ENCODE data around the gene SCAPER. TPM values are rescaled to one million over a fixed set of nuclear protein-coding genes. Genes with fewer than 3 reads are reported as not detected.
"Not testable (repeated sequence)": the region's sequence is repeated elsewhere in the genome, so short reads cannot be mapped to it uniquely, and the experiment has no call there.

The SCAPER gene
- total RNA-seq, 1 donor: 30.5 TPM

- no peaks in the 10 kb centered on the region for H3K9me3 ChIP-seq (ENCODE audit: low read depth, low read length)
- no peaks in the 10 kb centered on the region for H3K27me3 ChIP-seq (ENCODE audit: insufficient read depth, low read length)
- no peaks in the 10 kb centered on the region for H3K4me1 ChIP-seq (ENCODE audit: insufficient read depth, low read length)
- H3K4me3 ChIP-seq (ENCODE audit: low read length): no peak overlapping the region
These were observed 109.9 kb downstream of the SCAPER start for GRCh38 chr15:76795217-76795616.

GRCh38 chr15:76793162-76793561, 112.0 kb downstream of the SCAPER start:
- no peaks in the 10 kb centered on the region for H3K4me1 ChIP-seq (ENCODE audit: insufficient read depth, low read length)
- no peaks in the 10 kb centered on the region for H3K27me3 ChIP-seq (ENCODE audit: insufficient read depth, low read length)
- no peak overlapping the region for H3K4me3 ChIP-seq (ENCODE audit: low read length)
- H3K9me3 ChIP-seq (ENCODE audit: low read depth, low read length): no peaks in the 10 kb centered on the region

- Histone ChIP-seq H3K9me3 (ENCODE audit: low read depth, low read length) (no peaks in the 10 kb centered on the region), H3K4me1 (ENCODE audit: insufficient read depth, low read length) (no peaks in the 10 kb centered on the region), H3K4me3 (ENCODE audit: low read length) (no peak overlapping the region), H3K27me3 (ENCODE audit: insufficient read depth, low read length) (no peaks in the 10 kb centered on the region)
These were observed 113.6 kb downstream of the SCAPER start for GRCh38 chr15:76791511-76791910.

- Histone ChIP-seq H3K9me3 (ENCODE audit: low read depth, low read length) (no peaks in the 10 kb centered on the region), H3K27me3 (ENCODE audit: insufficient read depth, low read length) (no peaks in the 10 kb centered on the region), H3K4me1 (ENCODE audit: insufficient read depth, low read length) (no peaks in the 10 kb centered on the region), H3K4me3 (ENCODE audit: low read length) (no peak overlapping the region)
These were observed 117.9 kb downstream of the SCAPER start for GRCh38 chr15:76787273-76787672.

GRCh38 chr15:76776969-76777368, 128.2 kb downstream of the SCAPER start:
- Histone ChIP-seq H3K4me1 (ENCODE audit: insufficient read depth, low read length) (no peaks in the 10 kb centered on the region), H3K9me3 (ENCODE audit: low read depth, low read length) (no peaks in the 10 kb centered on the region), H3K27me3 (ENCODE audit: insufficient read depth, low read length) (no peaks in the 10 kb centered on the region), H3K4me3 (ENCODE audit: low read length) (no peak overlapping the region)

GRCh38 chr15:76776480-76776879, 128.7 kb downstream of the SCAPER start:
- Histone ChIP-seq H3K27me3 (ENCODE audit: insufficient read depth, low read length) (no peaks in the 10 kb centered on the region), H3K9me3 (ENCODE audit: low read depth, low read length) (no peaks in the 10 kb centered on the region), H3K4me1 (ENCODE audit: insufficient read depth, low read length) (no peaks in the 10 kb centered on the region), H3K4me3 (ENCODE audit: low read length) (no peak overlapping the region)

- Histone ChIP-seq H3K27me3 (ENCODE audit: insufficient read depth, low read length) (no peaks in the 10 kb centered on the region), H3K9me3 (ENCODE audit: low read depth, low read length) (no peaks in the 10 kb centered on the region), H3K4me1 (ENCODE audit: insufficient read depth, low read length) (no peaks in the 10 kb centered on the region), H3K4me3 (ENCODE audit: low read length) (no peak overlapping the region)
These were observed 131.9 kb downstream of the SCAPER start for GRCh38 chr15:76773234-76773633.

- no peak overlapping the region for H3K4me3 ChIP-seq (ENCODE audit: low read length)
- no peaks in the 10 kb centered on the region for H3K27me3 ChIP-seq (ENCODE audit: insufficient read depth, low read length)
- H3K9me3 ChIP-seq (ENCODE audit: low read depth, low read length): no peaks in the 10 kb centered on the region
- H3K4me1 ChIP-seq (ENCODE audit: insufficient read depth, low read length): no peaks in the 10 kb centered on the region
These were observed 132.4 kb downstream of the SCAPER start for GRCh38 chr15:76772776-76773175.

GRCh38 chr15:76764004-76764403, 141.1 kb downstream of the SCAPER start:
- no peaks in the 10 kb centered on the region for H3K27me3 ChIP-seq (ENCODE audit: insufficient read depth, low read length)
- no peaks in the 10 kb centered on the region for H3K4me1 ChIP-seq (ENCODE audit: insufficient read depth, low read length)
- H3K4me3 ChIP-seq (ENCODE audit: low read length): no peak overlapping the region
- peaks cover 9% of the 10 kb centered on the region for H3K9me3 ChIP-seq (ENCODE audit: low read depth, low read length)

- H3K27me3 ChIP-seq (ENCODE audit: insufficient read depth, low read length): no peaks in the 10 kb centered on the region
- peaks cover 9% of the 10 kb centered on the region for H3K9me3 ChIP-seq (ENCODE audit: low read depth, low read length)
- no peak overlapping the region for H3K4me3 ChIP-seq (ENCODE audit: low read length)
- H3K4me1 ChIP-seq (ENCODE audit: insufficient read depth, low read length): no peaks in the 10 kb centered on the region
These were observed 141.6 kb downstream of the SCAPER start for GRCh38 chr15:76763554-76763953.

- Histone ChIP-seq H3K27me3 (ENCODE audit: insufficient read depth, low read length) (no peaks in the 10 kb centered on the region), H3K4me3 (ENCODE audit: low read length) (no peak overlapping the region), H3K4me1 (ENCODE audit: insufficient read depth, low read length) (no peaks in the 10 kb centered on the region), H3K9me3 (ENCODE audit: low read depth, low read length) (no peaks in the 10 kb centered on the region)
These were observed 148.8 kb downstream of the SCAPER start for GRCh38 chr15:76756381-76756780.

GRCh38 chr15:76753771-76754170, 151.4 kb downstream of the SCAPER start:
- H3K4me1 ChIP-seq (ENCODE audit: insufficient read depth, low read length): no peaks in the 10 kb centered on the region
- no peak overlapping the region for H3K4me3 ChIP-seq (ENCODE audit: low read length)
- no peaks in the 10 kb centered on the region for H3K9me3 ChIP-seq (ENCODE audit: low read depth, low read length)
- H3K27me3 ChIP-seq (ENCODE audit: insufficient read depth, low read length): no peaks in the 10 kb centered on the region

- Histone ChIP-seq H3K9me3 (ENCODE audit: low read depth, low read length) (no peaks in the 10 kb centered on the region), H3K4me1 (ENCODE audit: insufficient read depth, low read length) (no peaks in the 10 kb centered on the region), H3K4me3 (ENCODE audit: low read length) (no peak overlapping the region), H3K27me3 (ENCODE audit: insufficient read depth, low read length) (no peaks in the 10 kb centered on the region)
These were observed 152.0 kb downstream of the SCAPER start for GRCh38 chr15:76753131-76753530.

- H3K9me3 ChIP-seq (ENCODE audit: low read depth, low read length): no peaks in the 10 kb centered on the region
- no peaks in the 10 kb centered on the region for H3K27me3 ChIP-seq (ENCODE audit: insufficient read depth, low read length)
- H3K4me3 ChIP-seq (ENCODE audit: low read length): no peak overlapping the region
- no peaks in the 10 kb centered on the region for H3K4me1 ChIP-seq (ENCODE audit: insufficient read depth, low read length)
These were observed 152.6 kb downstream of the SCAPER start for GRCh38 chr15:76752549-76752948.

- Histone ChIP-seq H3K27me3 (ENCODE audit: insufficient read depth, low read length) (no peaks in the 10 kb centered on the region), H3K4me1 (ENCODE audit: insufficient read depth, low read length) (no peaks in the 10 kb centered on the region), H3K4me3 (ENCODE audit: low read length) (no peak overlapping the region), H3K9me3 (ENCODE audit: low read depth, low read length) (no peaks in the 10 kb centered on the region)
These were observed 167.6 kb downstream of the SCAPER start for GRCh38 chr15:76737573-76737972.

- H3K9me3 ChIP-seq (ENCODE audit: low read depth, low read length); H3K4me1 ChIP-seq (ENCODE audit: insufficient read depth, low read length); H3K27me3 ChIP-seq (ENCODE audit: insufficient read depth, low read length); H3K4me3 ChIP-seq (ENCODE audit: low read length): not testable (repeated sequence)
These were observed 172.8 kb downstream of the SCAPER start for GRCh38 chr15:76732321-76732720.

GRCh38 chr15:76730262-76730661, 174.9 kb downstream of the SCAPER start:
- Histone ChIP-seq H3K4me3 (ENCODE audit: low read length) (no peak overlapping the region), H3K27me3 (ENCODE audit: insufficient read depth, low read length) (no peaks in the 10 kb centered on the region), H3K9me3 (ENCODE audit: low read depth, low read length) (no peaks in the 10 kb centered on the region), H3K4me1 (ENCODE audit: insufficient read depth, low read length) (no peaks in the 10 kb centered on the region)
